Mesenchymal stem cell (in vitro differentiated cells and primary cell): ENCODE results near the gene NDUFB5. TPM values are rescaled to one million over a fixed set of nuclear protein-coding genes. Genes with fewer than 3 reads are reported as not detected.

Experiments
- DNase-seq: peaks from one replicate; pipeline ENCODE4 v3.0.0-alpha.2; 2013
- H2AFZ ChIP-seq: one replicate; pipeline ENCODE4 v1.6.1; 2013; ENCODE audit warnings: low read depth, mild to moderate bottlenecking, control low read depth, inconsistent platforms, low read length, moderate library complexity
- H2AK5ac ChIP-seq: 2 replicates; pipeline ENCODE4 v1.6.1; 2013; ENCODE audit warnings: low read length, moderate library complexity, mild to moderate bottlenecking, inconsistent platforms; ENCODE audit not compliant: severe bottlenecking
- H2BK120ac ChIP-seq: one replicate; pipeline ENCODE4 v1.6.1; 2013; ENCODE audit warnings: low read depth, mild to moderate bottlenecking, inconsistent platforms, low read length, moderate library complexity
- H2BK12ac ChIP-seq, 2 experiments: one replicate each; pipeline ENCODE4 v1.6.1; 2013; ENCODE audit warnings: inconsistent platforms in 2 of 2, low read length in 2 of 2, mild to moderate bottlenecking in 2 of 2, moderate library complexity in 2 of 2, control low read depth in 1 of 2
- H2BK15ac ChIP-seq: one replicate; pipeline ENCODE4 v1.6.1; 2013; ENCODE audit warnings: mild to moderate bottlenecking, low read depth, inconsistent platforms; ENCODE audit not compliant: poor library complexity, severe bottlenecking
- H2BK5ac ChIP-seq: 2 replicates; pipeline ENCODE4 v1.6.1; 2013; ENCODE audit warnings: low read depth, mild to moderate bottlenecking, low read length, control low read depth, inconsistent platforms; ENCODE audit not compliant: poor library complexity, severe bottlenecking
- H3K14ac ChIP-seq, 2 experiments: one replicate each; pipeline ENCODE4 v1.6.1; 2013; ENCODE audit warnings: inconsistent platforms in 2 of 2, low read length in 2 of 2, control low read depth in 1 of 2, mild to moderate bottlenecking in 1 of 2, moderate library complexity in 1 of 2
- H3K18ac ChIP-seq, 2 experiments: one replicate each; pipeline ENCODE4 v1.6.1; 2013; ENCODE audit warnings: inconsistent platforms in 2 of 2, low read length in 2 of 2, control low read depth in 1 of 2, low read depth in 1 of 2, mild to moderate bottlenecking in 1 of 2
- H3K23ac ChIP-seq, 2 experiments: one replicate each; pipeline ENCODE4 v1.6.1; 2013; ENCODE audit warnings: inconsistent platforms in 2 of 2, low read length in 2 of 2, mild to moderate bottlenecking in 2 of 2, moderate library complexity in 2 of 2, control low read depth in 1 of 2
- H3K27ac ChIP-seq: 2 replicates; pipeline ENCODE4 v1.5.1; 2013; ENCODE audit warnings: mild to moderate bottlenecking, moderate library complexity, low read length, control low read depth, inconsistent platforms; ENCODE audit not compliant: poor library complexity, severe bottlenecking
- H3K27me3 ChIP-seq, 2 experiments: 2 replicates each; pipeline versions ENCODE4 v1.6.1 to v1.7.0; 2013; ENCODE audit warnings: low read length in 2 of 2, mild to moderate bottlenecking in 2 of 2, moderate library complexity in 2 of 2, control low read depth in 1 of 2, inconsistent platforms in 1 of 2; ENCODE audit not compliant: control insufficient read depth in 1 of 2, insufficient read depth in 1 of 2
- H3K36me3 ChIP-seq, 2 experiments: 2 replicates each; pipeline versions ENCODE4 v1.6.1 to v1.7.0; 2013; ENCODE audit warnings: low read length in 2 of 2, control low read depth in 1 of 2, inconsistent platforms in 1 of 2, low read depth in 1 of 2, mild to moderate bottlenecking in 1 of 2; ENCODE audit not compliant: insufficient read depth in 2 of 2, control insufficient read depth in 1 of 2
- H3K4ac ChIP-seq, 2 experiments: one replicate each; pipeline ENCODE4 v1.6.1; 2013; ENCODE audit warnings: inconsistent platforms in 2 of 2, low read length in 2 of 2, mild to moderate bottlenecking in 2 of 2, moderate library complexity in 2 of 2, control low read depth in 1 of 2, low read depth in 1 of 2
- H3K4me1 ChIP-seq: 2 replicates; pipeline ENCODE4 v1.6.1; 2013; ENCODE audit warnings: low read depth, low read length, control low read depth; ENCODE audit not compliant: control insufficient read depth, insufficient read depth
- H3K4me2 ChIP-seq: 2 replicates; pipeline ENCODE4 v1.6.1; 2013; ENCODE audit warnings: low read length, mild to moderate bottlenecking, inconsistent platforms; ENCODE audit not compliant: poor library complexity, severe bottlenecking
- H3K4me3 ChIP-seq, 2 experiments: 2 replicates each; pipeline versions ENCODE4 v1.5.1 to v1.7.0; 2013; ENCODE audit warnings: low read length in 2 of 2, mild to moderate bottlenecking in 2 of 2, control low read depth in 1 of 2, low read depth in 1 of 2; ENCODE audit not compliant: insufficient read depth in 1 of 2
- H3K79me1 ChIP-seq: replicated peaks from 2 replicates; pipeline ENCODE4 v1.6.1; 2013; ENCODE audit warnings: mild to moderate bottlenecking, control low read depth, low read length, inconsistent platforms; ENCODE audit not compliant: poor library complexity, severe bottlenecking
- H3K9ac ChIP-seq: 2 replicates; pipeline ENCODE4 v1.7.0; 2013; ENCODE audit warnings: mild to moderate bottlenecking, low read length, moderate library complexity
- H3K9me3 ChIP-seq: 2 replicates; pipeline ENCODE4 v1.7.0; 2013; ENCODE audit warnings: mild to moderate bottlenecking, low read length; ENCODE audit not compliant: control insufficient read depth
- H4K8ac ChIP-seq: one replicate; pipeline ENCODE4 v1.6.1; 2013; ENCODE audit warnings: inconsistent platforms, mild to moderate bottlenecking, low read length, moderate library complexity
- H4K91ac ChIP-seq: one replicate; pipeline ENCODE4 v1.6.1; 2013; ENCODE audit warnings: mild to moderate bottlenecking, low read length, inconsistent platforms
- WGBS: methylation state at CpG from one replicate; pipeline ENCODE4 v1.1.7; 2013; ENCODE audit warnings: mixed read lengths; 5-methylcytosine and 5-hydroxymethylcytosine counted together
- polyA plus RNA-seq, 2 experiments: library from polyadenylated mRNA; stranded (reverse); fragments of 200-250 nt; gene quantifications; one replicate each; pipeline ENCODE4 v1.2.3, GENCODE V29; 2013

NDUFB5 gene
- polyA plus RNA-seq (2013, experiment 1 of 2) = 80.4 TPM
- 85.2 TPM for polyA plus RNA-seq (2013, experiment 2 of 2)

DNA sequence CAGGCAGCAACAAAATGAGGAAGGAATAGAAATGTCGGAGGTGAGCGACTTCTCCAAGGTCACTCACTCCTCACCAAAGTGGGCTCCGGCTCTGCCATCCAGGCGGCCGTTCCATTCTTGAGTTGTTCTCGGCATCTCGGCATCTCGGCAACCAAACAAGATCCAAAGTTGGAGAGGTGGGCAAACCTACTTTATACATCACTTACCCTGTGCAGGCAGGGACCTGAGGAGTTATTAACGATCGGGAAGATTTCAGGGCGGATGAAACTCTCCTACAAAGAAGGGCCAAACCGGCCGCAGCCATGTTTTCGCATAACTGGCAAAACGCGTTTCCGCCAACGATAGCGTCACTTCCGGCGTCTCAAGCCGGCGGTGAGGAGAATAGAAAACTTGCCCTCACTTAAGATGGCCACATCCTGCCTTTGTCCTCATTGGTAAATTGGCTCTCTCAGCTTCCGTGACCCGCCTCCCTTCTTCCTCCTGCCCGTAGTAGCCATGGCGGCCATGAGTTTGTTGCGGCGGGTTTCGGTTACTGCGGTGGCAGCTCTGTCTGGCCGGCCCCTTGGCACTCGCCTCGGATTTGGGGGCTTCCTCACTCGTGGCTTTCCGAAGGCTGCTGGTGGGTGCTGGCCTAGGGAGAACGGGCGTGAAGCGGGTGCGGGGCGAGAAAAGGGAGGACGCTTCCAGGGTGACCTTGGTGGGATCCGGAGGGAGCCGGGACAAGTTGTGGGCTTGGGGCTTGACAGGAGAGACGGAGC, at the start of gene NDUFB5, which contains the start of gene MRPL47:
Gene NDUFB5 (plus strand): TSS at position 474 of the 758 bp plus-strand sequence. CDS start 22 bp downstream, at position 496.
Gene MRPL47 (minus strand): TSS at position 318 of the 758 bp plus-strand sequence. CDS start 14 bp downstream, at position 304.
- Histone ChIP-seq H3K4ac (peak within 1 kb of the TSS; percentile 2 to 90), H3K18ac (peak within 1 kb of the TSS; percentile 65 to 93), H2BK120ac (peak within 1 kb of the TSS; percentile 12), H3K36me3 (peaks cover 16 to 48% of the 10 kb centered on the region in 2 experiments), H2BK5ac (peak within 1 kb of the TSS; percentile 36), H3K4me3 (peak within 1 kb of the TSS; percentile 92 to 95), H2BK15ac (peak within 1 kb of the TSS; percentile 31), H4K8ac (peak within 1 kb of the TSS; percentile 83), H3K27ac (peak within 1 kb of the TSS; percentile 76), H3K4me2 (peak within 1 kb of the TSS; percentile 89), H2BK12ac (peak within 1 kb of the TSS in 1 of 2 experiments; percentile 28), H3K79me1 (peaks cover 15% of the 10 kb centered on the region), H3K27me3 (no peaks in the 10 kb centered on the region), H3K14ac (peak within 1 kb of the TSS in 1 of 2 experiments; percentile 95), H3K4me1 (peaks cover 10% of the 10 kb centered on the region), H3K23ac (peak within 1 kb of the TSS in 1 of 2 experiments; percentile 34), H3K9ac (peak within 1 kb of the TSS; percentile 99), H3K9me3 (no peaks in the 10 kb centered on the region), H2AFZ (peak within 1 kb of the TSS; percentile 67), H2AK5ac (no peak within 1 kb of the TSS), H4K91ac (peak within 1 kb of the TSS; percentile 66)
- WGBS = under 1% methylated on average over 42 of the region's 45 CpGs
- peak; percentile 98 for DNase-seq

DNA sequence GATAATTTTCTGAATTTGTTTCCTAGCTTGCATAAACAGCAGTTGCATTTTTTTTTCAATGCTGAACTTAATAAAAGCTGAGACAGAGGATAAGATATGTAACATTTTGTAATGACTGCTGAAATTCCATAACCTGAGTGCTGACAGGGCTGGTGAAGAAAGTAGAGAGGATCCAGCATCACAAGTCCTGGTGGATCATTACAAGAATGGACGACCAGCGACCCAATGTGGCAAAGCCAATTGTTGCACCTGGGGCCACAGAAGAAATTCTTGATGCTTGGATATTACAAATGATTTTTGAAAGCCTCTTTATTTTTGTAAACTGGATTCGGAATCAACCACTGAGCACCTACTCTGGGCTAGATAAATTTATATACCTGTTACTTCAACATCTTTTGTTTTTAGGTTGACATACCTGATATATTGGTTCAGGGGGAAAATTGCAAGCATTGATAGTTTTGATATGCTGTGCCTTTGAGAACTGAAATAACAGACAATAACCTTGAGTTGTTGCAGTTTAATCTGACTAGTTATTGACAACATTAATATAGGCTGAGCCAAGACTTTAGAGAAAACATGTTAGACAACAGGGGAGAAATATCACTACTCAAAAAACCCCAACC, 45.7 kb upstream of the NDUFB5 start:
- no peak overlapping the region for H2BK12ac ChIP-seq
- no peak overlapping the region for H3K27ac ChIP-seq
- H4K91ac ChIP-seq = no peak overlapping the region
- H3K4me1 ChIP-seq = peaks cover 2% of the 10 kb centered on the region
- H3K18ac ChIP-seq = no peak overlapping the region
- no peaks in the 10 kb centered on the region for H3K36me3 ChIP-seq
- H2BK15ac ChIP-seq = no peak overlapping the region
- no peak overlapping the region for H4K8ac ChIP-seq
- H3K79me1 ChIP-seq = no peaks in the 10 kb centered on the region
- H3K9ac ChIP-seq = no peak overlapping the region
- no peak overlapping the region for H2AK5ac ChIP-seq
- no peak overlapping the region for H2BK120ac ChIP-seq
- no peaks in the 10 kb centered on the region for H3K9me3 ChIP-seq
- no peaks in the 10 kb centered on the region for H3K27me3 ChIP-seq
- no peak overlapping the region for H3K4me3 ChIP-seq
- peak; percentile 77 for DNase-seq
- H2AFZ ChIP-seq = no peak overlapping the region
- H3K4me2 ChIP-seq = no peak overlapping the region
- H3K4ac ChIP-seq = no peak overlapping the region
- no peak overlapping the region for H3K14ac ChIP-seq
- H3K23ac ChIP-seq = no peak overlapping the region
- 0% methylated on average over 2 of the region's 3 CpGs for WGBS
- H2BK5ac ChIP-seq = no peak overlapping the region

DNA sequence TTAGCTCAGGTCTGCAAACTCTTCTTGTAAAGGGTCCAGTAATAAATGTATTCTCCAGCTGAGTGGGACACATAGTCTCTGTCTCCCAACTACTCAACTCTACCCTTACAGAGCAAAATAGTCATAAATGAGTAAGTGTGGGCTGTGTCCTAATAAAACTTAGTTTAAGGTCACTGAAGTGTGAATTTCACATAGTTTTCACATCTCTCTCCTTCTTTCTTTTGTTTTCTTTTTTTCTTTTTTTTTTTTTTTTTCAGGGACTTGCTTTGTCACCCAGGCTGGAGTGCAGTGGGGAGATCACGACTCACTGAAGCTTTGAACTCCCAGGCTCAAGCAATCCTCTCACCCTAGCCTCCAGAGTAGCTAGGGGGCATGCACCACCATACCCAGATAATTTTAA, 43.8 kb upstream of the NDUFB5 start:
- no peak overlapping the region for H3K9ac ChIP-seq
- no peak overlapping the region for H3K18ac ChIP-seq
- 100% methylated on average over 1 of the region's 1 CpG for WGBS
- peaks cover 2% of the 10 kb centered on the region for H3K4me1 ChIP-seq
- no peak overlapping the region for H3K4me3 ChIP-seq
- H4K8ac ChIP-seq = no peak overlapping the region
- no peak overlapping the region for H4K91ac ChIP-seq
- H3K79me1 ChIP-seq = no peaks in the 10 kb centered on the region
- no peak overlapping the region for H3K4me2 ChIP-seq
- H3K27me3 ChIP-seq = no peaks in the 10 kb centered on the region
- no peak overlapping the region for H2BK15ac ChIP-seq
- H3K14ac ChIP-seq = no peak overlapping the region
- H3K27ac ChIP-seq = no peak overlapping the region
- H2BK12ac ChIP-seq = no peak overlapping the region
- no peak overlapping the region for H3K23ac ChIP-seq
- H3K9me3 ChIP-seq = no peaks in the 10 kb centered on the region
- no peak for DNase-seq
- no peak overlapping the region for H2AFZ ChIP-seq
- H2BK5ac ChIP-seq = no peak overlapping the region
- no peak overlapping the region for H2AK5ac ChIP-seq
- no peaks in the 10 kb centered on the region for H3K36me3 ChIP-seq
- no peak overlapping the region for H3K4ac ChIP-seq
- no peak overlapping the region for H2BK120ac ChIP-seq
